Thyroid gland (tissue), 4 donors: ENCODE data around the gene PIGL.

Experiments
- CTCF ChIP-seq, 6 experiments: fragments of 200-600 bp in 3 of 6; fragments of 450-650 bp in 3 of 6; sonication (generic) in 3 of 6; IDR thresholded peaks; one replicate each; pipeline ENCODE4 v1.5.1; 2016 to 2019; ENCODE audit warnings: antibody characterized with exemption in 6 of 6, mild to moderate bottlenecking in 2 of 6, inconsistent platforms in 1 of 6, moderate library complexity in 1 of 6
- POLR2A ChIP-seq, 2 donors: fragments of 450-650 bp; IDR thresholded peaks; one replicate each; pipeline ENCODE4 v1.6.1; 2017; ENCODE audit warnings: antibody characterized with exemption in 2 of 2, mild to moderate bottlenecking in 2 of 2, moderate library complexity in 1 of 2

GRCh38 chr17:16298140-16298662 is 81.2 kb downstream of the PIGL start:
- TF ChIP-seq CTCF (IDR thresholded peaks at IDR 0.05) (no peak), POLR2A (IDR thresholded peaks at IDR 0.05) (no peak)
